Activated CD8-positive, alpha-beta memory T cell treated with anti-CD3 and anti-CD28 coated beads, Interleukin-2, amount 50 U/mL, for 1 hour (primary cell): ENCODE measurements around the gene CORT.
"Not testable (repeated sequence)": the region's sequence is repeated elsewhere in the genome, so short reads cannot be mapped to it uniquely, and the experiment has no call there.

ENCODE experiments used
- DNase-seq: peaks from one replicate; pipeline ENCODE4 v3.0.0-alpha.2; 2020; ENCODE audit errors: extremely low read depth

Gene CORT

GRCh38 chr1:10438677-10439163 is 11.1 kb upstream of the CORT start:
- DNase-seq = no peak

GRCh38 chr1:10440305-10440704 is 9.5 kb upstream of the CORT start:
- no peak for DNase-seq

DNA sequence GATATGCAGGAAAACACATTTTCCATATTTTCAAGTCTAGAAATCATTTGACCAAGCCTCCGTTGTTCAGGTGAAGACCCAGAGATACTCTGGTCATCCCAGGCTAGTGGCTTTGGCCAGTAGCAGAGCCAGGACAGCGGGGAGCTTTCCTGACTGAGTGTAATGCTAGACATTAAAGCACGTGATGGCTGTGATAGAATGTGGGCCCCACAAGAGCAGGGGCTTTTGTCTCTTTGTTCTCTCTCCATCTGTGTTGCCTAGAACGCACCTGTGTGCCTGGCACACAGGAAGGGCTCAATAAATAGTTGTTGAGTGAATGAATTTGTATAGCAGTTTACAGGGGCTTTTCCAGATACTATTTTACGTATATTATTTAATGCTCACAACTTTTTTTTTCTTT is 9.0 kb upstream of the CORT start:
- no peak for DNase-seq

DNA sequence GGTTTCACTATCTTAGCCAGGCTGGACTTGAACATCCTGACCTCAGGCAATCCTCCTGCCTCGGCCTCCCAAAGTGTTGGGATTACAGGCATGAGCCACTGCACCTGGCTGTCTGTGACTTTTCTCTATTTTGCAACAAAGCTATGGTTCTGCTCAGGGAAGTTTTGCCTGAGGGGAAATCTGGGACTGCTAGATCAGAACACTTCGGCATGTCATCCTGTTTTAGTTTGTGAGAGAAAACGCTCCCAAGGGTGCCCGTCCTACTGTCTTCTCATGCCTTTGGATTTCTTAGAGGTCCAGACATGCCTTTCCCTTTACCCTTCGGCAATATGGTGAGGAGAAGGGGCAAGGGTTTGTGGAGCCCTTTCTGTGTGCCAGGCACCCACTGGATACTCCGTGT is 5.6 kb upstream of the CORT start:
- no peak for DNase-seq

DNA sequence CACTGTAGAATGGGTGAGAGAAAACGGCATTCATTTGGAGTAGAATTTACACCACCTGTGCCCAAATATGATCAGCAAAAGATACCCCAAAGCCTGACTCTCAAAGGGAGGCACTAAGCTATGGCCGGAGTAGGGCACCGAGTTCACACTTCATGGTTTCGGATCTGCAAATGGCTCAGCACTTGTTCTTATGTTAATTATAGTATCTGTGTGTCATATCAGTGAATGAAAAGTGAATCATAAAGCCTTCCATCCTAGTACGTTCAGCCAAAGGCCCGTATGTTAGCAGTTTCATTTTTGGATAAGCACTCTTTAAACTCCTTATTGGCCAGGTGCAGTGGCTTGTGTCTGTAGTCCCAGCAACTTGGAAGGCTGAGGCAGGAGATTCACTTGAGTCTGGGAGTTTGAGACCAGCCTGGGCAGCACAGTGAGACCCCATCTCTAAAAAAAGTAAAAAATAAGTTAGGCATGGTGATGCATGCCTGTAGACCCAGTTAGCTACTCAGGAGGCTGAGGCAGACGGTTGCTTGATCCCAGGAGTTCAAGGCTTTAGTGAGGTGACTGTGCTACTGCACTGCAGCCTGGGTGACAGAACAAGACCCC is 4.9 kb upstream of the CORT start:
- DNase-seq = no peak

- no peak for DNase-seq
Measured at GRCh38 chr1:10446790-10447422, 2.9 kb upstream of the CORT start.

GRCh38 chr1:10450156-10450814 is 454 bp downstream of the CORT start:
- DNase-seq = no peak

DNA sequence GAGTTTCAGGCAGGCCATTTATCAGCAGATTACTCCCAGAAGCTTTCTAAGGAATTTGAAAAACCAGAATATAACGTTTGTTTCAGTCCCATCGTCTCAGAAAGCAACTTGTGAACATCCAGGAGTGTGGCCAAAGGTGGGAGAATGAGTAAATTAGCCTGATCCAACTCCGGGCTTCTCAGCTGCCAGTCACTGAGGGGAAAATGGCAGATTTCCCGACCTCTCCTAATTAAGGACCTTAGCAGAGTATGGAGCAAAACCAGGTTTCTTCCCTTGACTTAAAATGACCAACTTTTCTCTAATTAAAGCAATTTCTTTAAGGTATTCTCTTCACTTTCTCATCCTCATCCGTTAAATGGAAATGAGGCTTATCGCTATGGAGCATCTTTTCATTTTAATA is 1.0 kb downstream of the CORT start:
- no peak for DNase-seq

GRCh38 chr1:10451287-10451686 is 1.5 kb downstream of the CORT start:
- DNase-seq = no peak

DNA sequence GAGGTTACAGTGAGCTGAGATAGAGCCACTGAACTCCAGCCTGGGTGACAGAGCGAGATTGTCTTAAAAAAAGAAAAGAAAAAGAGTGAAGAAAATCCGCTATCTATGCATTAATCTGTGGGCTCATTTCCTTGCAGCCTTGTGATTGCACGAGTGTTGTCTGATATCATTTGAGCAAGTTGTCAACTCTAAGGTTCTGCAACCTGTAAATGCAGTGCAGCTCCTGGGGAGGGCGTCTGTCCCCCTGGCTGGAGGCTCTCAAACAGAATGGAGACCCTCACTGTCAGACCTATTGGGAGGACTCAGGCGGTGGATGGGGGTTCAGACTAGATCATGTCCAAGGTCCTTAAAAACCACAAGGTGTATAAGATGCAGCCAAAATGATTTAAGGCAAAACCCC is 6.2 kb downstream of the CORT start:
- DNase-seq = no peak

DNA sequence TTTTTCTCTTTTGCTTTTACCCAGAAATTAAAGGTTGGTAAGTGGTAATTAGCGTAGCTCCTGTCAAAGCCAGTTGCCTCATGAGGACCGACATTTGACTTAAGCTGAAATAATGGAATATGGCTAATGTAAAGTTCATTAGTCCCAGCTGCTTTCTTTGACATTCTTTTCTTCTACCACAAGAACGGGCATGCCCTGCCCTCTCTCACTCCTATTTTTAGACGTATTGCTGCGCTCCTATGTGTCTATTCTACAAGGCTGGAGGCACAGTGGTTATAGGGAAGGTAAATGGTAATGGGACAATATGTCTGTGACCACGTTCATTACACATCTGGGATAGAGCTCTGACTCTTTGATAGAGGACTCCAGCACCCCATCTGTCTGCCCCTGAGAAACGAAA is 6.8 kb downstream of the CORT start:
- no peak for DNase-seq

GRCh38 chr1:10457462-10457861 is 7.6 kb downstream of the CORT start:
- DNase-seq = not testable (repeated sequence)

DNA sequence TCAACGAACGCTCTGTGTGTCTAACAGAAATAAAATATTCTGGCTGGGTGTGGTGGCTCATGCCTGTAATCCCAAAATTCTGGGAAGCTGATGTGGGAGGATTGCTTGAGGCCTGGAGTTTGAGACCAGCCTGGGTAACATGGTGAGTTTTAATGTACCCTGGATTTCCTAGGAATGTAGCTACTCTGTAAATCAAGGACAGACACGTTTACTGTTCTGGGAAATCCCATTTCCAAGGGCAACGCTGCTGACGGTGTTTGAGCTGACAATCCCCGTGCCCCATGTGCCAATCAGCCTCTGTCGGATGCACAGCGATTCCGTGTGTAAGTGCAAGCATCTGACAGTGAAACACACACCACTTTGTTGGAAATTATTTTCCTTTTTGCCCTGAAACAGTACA is 8.0 kb downstream of the CORT start:
- DNase-seq = no peak

DNA sequence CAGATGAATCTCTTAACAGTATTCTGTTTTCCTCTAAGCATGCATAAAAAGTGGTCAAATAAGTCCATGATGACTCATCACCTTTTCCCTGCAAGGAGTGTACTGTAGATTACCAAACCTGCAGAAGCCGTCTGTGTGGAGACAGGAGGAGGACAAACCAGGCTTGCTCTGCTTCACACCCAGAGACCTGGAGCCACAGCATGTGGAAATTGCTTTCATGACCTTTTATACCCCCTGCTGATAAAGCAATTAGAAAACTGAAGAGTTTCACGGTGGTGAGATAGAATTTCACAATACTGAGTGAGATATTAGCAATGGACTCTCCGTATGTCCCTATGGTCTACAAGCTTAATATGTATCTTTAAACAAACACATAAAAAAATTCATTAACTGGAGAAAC is 9.4 kb downstream of the CORT start:
- no peak for DNase-seq

DNA sequence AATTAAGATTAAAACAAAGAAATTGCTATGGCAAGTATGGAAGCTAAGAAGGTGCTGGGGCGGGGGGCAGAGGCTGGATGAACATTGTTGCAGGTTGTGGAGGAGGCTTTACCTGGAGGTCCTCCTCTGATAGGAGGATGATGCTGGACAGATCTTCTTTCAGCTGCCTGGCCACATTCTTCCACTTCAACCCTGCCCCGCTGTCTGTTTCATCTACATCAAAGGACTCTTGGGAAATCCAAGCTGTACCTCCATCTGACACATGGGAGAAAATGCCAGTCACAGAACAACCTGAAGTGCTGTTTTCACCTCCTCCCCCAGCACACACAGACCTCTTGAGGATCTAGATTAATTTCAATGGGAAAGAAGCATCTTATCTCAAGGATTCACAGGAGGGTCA is 17.2 kb downstream of the CORT start:
- no peak for DNase-seq

DNA sequence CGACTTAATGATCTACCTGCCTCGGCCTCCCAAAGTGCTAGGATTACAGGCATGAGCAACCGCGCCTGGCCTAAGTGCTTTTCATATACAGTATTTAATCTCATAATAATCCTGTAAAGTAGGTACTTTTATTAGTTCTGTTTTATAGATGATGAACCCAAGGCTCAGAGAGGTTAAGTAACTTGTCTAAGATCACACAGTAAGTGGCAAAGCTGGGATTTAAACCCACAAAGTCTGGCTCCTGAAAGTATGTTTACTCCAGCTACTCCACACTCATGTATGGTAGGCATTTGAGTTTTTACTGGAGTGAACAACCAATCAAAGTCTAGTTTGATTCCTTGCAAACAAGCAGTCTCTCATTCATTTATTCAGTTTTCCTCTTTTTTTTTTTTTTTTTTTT is 20.2 kb downstream of the CORT start:
- DNase-seq = no peak

DNA sequence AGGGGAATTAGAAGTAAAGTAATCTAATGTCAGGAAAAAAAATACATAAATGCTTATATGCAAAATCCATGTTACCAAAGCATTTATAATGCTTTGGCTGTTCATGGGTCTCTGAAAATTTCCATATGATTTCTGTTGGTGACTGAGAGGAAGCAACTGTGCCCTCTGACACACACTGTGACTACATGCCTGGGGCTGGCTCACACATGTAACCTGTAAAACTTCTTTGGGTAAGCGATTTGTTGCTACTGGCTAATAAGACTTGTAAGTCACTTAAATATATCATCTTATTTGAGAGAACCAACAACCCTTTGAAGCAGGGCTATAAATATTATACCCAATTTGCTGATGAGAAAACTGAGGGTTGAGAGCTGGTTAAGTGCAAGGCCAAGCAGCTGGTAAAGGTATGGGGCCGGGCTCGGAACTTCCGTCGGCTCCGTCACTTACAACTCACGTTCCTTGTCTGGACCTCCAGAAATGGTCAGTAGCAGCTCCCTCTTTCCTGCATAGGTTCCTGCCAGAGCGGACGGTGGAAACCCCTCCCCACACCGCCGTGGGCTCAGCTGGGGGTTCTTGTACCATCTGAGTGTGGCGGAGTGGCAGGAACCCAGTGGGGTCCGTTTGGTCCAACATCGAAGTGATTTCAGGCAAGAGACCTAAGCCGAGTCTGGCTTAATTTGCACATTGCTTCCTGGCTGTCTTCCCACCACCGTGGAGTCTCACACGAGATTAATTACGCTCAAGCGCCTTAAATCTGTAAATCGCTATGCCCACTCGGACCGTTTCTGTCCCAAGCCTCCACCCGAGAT is 21.8 kb downstream of the CORT start:
- no peak for DNase-seq

DNA sequence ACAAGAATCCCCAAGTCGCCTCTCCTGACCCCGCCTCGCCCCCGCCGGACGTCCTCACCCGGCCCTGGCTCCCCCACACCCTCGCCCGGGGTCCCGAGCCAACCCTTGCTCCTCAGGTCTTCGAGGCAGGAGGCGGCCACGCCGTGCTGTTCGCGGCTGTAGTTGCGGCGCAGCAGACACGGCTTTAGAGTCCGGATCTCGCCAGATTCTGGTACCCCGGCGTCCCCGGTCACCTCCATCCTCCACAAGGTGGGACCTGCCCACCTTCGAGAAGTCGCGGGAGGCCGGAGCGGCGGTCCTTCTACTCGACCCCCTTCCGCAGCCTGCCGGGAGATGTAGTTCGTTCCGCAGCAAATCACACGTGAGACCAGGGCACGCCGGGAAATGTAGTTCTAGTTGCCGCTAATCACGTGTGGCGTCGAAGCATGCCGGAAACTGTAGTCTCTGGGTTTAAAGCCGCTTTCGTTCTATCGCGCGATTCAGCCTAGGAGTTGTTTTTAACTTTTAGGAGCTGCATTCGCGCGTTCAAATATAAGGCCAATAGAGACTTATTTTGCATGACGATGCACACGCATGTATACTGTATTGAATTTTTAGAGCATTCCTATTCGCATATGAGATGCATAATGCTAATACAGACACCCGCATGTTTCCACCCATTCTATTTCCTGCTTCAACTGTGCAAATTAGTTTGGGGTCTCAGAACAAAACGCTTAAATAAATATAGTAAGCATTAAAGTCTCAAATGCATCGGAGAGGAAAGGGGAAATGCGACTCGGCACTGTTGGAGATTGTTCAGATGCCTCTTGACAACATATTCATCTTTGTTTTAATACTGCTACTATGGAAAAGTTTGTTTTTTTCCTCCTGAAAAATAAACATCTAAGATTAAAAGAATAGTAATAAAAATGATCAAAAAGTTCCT is 22.7 kb downstream of the CORT start, which contains the start of gene DFFA:
DFFA (minus strand) TSS at position 310 of the 925 bp plus-strand sequence; CDS start at position 239, 71 bp downstream.
- DNase-seq = peak; percentile 78

DNA sequence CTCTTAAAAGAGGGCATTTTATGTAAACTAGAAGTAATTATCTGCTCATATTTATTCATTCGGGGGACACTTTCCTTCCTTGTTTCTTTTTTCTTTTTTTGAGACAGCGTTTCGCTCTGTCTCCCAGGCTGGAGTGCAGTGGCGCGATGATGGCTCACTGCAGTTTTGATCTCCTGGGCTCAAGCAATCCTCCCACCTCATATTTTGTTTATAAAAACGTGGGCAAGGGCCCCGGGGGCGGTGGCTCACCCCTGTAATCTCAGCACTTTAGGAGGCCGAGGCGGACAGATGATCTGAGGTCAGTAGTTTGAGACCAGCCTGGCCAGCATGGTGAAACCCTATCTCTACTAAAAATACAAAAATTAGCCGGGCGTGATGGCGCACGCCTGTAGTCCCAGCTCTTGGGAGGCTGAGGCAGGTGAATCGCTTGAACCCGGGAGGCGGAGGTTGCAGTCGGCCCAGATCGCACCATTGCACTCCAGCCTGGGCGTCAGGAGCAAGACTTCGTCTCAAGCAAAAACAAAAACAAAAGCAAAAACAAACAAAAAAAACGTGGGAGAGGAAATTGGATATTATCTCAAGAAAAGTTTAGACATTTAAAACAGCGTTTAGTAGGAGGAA is 23.4 kb downstream of the CORT start:
- no peak for DNase-seq

DNA sequence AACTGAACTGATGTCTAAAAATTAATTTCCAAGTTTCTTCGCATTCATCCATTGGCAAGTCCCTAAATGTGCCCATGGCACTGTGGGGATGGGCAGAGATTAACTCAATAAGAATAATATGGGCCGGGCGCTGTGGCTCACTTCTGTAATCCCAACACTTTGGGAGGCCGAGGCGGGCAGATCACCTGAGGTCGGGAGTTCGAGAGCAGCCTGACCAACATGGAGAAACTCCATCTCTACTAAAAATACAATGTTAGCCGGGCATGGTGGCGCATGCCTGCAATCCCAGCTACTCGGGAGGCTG is 24.4 kb downstream of the CORT start:
- DNase-seq = not testable (repeated sequence)
